TTC549 (cell line): ENCODE measurements around the gene ALKBH5.

Experiments used
- FAIRE-seq: peaks from 2 replicates; lab custom pipeline; 2012; peaks lifted over from hg19 to GRCh38; lab: Jason Lieb, UNC

Gene ALKBH5

GRCh38 chr17:18183334-18184142, at the start of gene ALKBH5:
TSS of gene ALKBH5 (plus strand) at chr17:18183828. CDS start at chr17:18184244, 416 bp downstream.
- peak; percentile 89 for FAIRE-seq

- no peak for FAIRE-seq
These were observed 47.3 kb upstream of the ALKBH5 start for GRCh38 chr17:18136357-18136756.

GRCh38 chr17:18138065-18138749, 45.4 kb upstream of the ALKBH5 start:
- FAIRE-seq: no peak

GRCh38 chr17:18139092-18139491, 44.5 kb upstream of the ALKBH5 start:
- no peak for FAIRE-seq

- FAIRE-seq: no peak
These were observed 44.1 kb upstream of the ALKBH5 start for GRCh38 chr17:18139498-18139897.

- no peak for FAIRE-seq
These were observed 43.7 kb upstream of the ALKBH5 start for GRCh38 chr17:18139949-18140348.

DNA sequence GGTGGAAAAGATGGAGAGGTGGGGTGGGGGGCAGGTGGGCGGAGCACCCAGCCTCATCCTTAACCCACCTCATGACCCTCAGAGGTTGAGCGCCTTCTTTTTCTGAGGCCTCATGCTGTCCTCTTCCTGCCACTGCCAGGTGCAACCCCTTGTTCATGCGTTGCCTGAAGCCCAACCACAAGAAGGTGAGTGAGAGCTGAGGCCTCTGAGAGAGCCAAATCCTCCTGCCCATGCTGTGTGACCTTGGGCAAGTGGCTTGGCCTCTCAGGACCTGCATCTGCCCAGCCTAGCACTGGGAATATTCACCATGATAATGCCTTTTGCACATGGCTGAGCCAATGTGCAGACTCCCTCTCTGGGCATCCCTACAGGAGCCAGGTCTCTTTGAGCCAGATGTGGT, 43.0 kb upstream of the ALKBH5 start:
- FAIRE-seq: no peak

DNA sequence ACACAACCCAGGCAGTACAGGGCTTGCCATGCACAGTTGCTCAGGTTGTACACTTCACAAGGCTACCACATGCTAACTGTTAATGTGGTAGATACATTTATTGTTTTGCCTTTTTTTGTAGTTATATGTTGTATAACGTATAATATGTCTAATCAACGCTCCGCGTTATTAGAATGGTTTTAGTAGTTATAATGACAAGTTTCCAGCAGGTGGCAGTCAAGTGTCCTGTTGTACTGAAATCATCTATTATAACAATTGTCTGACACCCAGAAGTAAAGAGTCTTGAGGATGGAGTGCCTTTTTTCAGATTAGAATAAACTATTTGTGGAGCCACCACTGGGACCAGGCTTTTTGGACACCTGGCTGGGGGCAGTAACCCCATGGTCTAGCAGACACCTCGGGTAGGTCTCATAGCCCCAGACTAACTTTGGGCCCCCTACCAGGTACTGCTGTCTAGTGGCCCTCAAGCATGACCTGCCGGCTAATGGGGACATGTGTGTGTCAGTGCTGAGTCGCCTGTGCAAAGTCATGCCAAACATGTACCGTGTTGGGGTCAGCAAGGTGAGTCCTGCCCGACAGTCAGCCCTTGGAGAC, 42.3 kb upstream of the ALKBH5 start:
- peak; percentile 97 for FAIRE-seq

DNA sequence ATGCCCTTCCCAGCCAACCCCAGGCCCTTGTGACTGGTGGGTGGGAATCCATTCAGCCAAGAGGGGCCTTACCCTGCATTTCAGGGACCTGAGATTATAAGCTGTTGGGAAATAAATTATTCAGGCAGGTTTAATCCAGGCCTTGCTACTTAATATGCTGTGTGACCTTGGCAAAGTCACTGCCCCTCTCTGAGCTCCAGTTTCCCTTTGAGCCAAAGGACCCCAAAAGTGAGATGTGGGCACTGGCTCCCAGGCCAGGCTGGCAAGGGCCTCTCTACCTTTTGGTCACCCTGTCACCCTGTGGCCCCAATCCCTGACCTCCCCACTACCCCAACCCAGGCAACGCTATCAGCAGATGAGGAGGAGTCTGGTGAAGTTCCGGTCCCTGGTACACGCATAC, 41.2 kb upstream of the ALKBH5 start:
- FAIRE-seq: no peak

- no peak for FAIRE-seq
These were observed 40.3 kb upstream of the ALKBH5 start for GRCh38 chr17:18143044-18143936.

DNA sequence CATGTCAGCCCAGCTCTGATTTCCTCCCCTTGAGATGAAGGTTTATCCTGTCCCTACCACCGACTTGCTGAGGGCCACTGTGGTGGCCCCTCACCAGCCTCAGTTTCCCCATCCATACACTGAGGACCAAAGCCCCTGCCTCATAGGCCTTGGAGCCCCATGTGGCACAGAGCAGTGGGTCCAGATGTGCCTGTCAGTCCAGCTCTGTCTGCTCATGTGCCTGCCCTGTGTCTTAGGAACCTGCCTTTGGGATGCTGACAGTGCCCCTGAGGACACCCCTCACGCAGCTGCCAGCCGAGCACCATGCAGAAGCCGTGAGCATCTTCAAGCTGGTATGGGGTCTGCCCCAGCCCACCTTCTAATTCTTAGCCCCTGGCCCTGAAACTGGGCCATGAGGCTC, 39.4 kb upstream of the ALKBH5 start:
- FAIRE-seq: no peak

GRCh38 chr17:18144855-18145254, 38.8 kb upstream of the ALKBH5 start:
- FAIRE-seq: no peak

DNA sequence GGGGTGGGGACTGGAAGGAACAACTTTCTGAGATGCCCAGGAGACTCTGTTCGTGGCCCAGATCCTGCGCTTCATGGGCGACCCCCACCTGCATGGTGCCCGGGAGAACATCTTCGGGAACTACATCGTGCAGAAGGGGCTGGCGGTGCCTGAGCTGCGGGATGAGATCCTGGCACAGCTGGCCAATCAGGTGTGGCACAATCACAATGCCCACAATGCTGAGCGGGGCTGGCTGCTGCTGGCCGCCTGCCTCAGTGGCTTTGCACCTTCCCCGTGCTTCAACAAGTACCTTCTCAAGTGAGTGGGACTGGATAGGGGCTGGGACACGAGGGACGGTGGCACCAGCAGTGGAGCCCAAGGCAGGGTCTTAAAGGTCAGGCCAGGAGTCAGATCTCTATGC, 37.8 kb upstream of the ALKBH5 start:
- no peak for FAIRE-seq

DNA sequence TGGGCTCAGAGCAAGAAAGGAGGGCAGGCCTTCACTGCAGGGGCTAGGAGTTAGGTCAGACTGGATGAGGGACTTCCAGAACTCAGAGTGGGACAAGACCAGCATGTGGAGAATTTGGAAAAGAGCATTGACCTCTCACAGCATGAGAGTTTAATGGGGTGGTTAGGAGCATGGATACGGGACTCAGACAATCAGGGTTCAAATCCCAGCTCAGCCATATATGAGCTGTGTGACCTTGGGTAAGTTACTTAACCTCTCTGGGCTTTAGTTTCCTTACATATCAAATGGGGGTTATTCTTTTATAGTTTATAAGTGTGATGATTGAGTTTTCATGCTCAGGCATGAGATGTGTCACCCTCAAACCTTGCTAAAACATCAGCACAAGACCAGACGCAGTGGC, 37.4 kb upstream of the ALKBH5 start:
- FAIRE-seq: no peak

DNA sequence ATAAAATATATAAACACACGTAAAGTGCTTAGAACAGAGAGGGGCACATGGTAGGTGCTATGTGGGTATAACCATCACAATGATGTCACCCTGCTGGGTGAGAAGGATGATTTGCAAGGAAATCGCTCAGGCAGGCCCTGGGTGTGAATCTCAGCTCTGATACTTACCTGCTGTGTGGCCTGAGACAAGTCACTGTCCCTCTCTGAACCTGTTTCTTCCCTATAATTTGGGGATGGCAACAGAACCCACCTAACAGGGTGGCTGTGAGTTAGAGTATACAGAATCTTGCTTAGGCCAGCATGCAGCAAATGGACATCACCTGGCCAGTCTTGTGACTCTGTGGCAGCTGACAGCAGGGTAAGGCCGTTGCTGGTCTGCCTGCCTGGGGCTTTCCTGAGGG, 36.6 kb upstream of the ALKBH5 start:
- FAIRE-seq: no peak

DNA sequence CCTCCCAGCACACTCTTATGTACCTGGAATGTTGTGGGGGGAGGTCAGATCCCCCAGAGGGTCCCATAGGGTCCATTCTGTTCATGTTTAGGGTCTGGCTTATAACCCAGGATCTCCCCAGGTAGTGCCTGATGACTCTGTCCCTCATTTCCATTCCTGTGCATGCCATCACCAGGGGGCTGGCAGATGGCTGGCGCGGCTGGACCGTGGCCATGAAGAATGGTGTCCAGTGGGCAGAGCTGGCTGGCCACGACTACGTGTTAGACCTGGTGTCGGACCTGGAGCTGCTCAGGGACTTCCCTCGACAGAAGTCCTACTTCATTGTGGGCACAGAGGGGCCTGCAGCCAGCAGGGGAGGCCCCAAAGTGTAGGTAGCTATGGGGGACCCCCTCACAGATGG, 35.0 kb upstream of the ALKBH5 start:
- no peak for FAIRE-seq

DNA sequence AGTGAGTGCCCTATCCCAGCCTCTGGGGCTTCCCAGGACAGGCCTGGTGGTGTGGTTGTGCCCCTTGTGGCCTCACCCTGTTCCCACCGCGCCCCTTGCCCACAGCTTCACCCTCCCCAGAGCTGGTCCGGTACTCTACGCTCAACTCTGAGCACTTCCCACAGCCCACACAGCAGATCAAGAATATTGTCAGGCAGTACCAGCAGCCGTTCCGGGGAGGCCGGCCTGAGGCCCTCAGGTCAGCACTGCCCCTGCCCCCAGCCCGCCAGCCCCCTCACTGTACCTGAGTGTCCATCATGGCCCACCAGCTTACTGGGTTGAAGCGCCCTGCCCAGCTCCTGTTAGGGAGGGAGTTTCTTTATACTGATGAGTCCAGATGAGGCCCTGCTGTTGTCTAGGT, 32.3 kb upstream of the ALKBH5 start:
- FAIRE-seq: no peak

GRCh38 chr17:18155179-18155578, 28.4 kb upstream of the ALKBH5 start:
- no peak for FAIRE-seq

- FAIRE-seq: no peak
These were observed 27.3 kb upstream of the ALKBH5 start for GRCh38 chr17:18156171-18156975.

GRCh38 chr17:18156976-18157280, 26.7 kb upstream of the ALKBH5 start:
- no peak for FAIRE-seq

GRCh38 chr17:18157354-18157985, 26.2 kb upstream of the ALKBH5 start:
- FAIRE-seq: no peak
